OCI-LY7 (cell line): Measurements from ENCODE around the gene LIPT2. TPM values are rescaled to one million over a fixed set of nuclear protein-coding genes. Genes with fewer than 3 reads are reported as not detected.

Experiments
- BruUV-seq: library from RNA; stranded (reverse); fragments of 400-500 nt; replicated peaks from 2 replicates; lab custom pipeline; 2021; lab: Mats Ljungman, UMichigan
- CTCF ChIA-PET: fragments of 300-600 bp; sonication (Branson Sonifier 250); formaldehyde crosslinking; loops from one replicate; lab custom pipeline; 2022; ENCODE audit warnings: antibody characterized with exemption; ENCODE audit not compliant: unreplicated experiment; lab: Charles Lee
- POLR2A ChIA-PET: fragments of 300-600 bp; sonication (Branson Sonifier 250); formaldehyde crosslinking; loops from one replicate; lab custom pipeline; 2022; ENCODE audit warnings: antibody characterized with exemption; lab: Charles Lee
- DNase-seq: peaks from one replicate; pipeline ENCODE4 v3.0.0-alpha.2; 2015; ENCODE audit warnings: low spot score
- H2AFZ ChIP-seq: fragments of 200-600 bp; sonication (generic), shearing (Covaris generic); 2 replicates; pipeline ENCODE4 v1.6.1; 2014; ENCODE audit warnings: mild to moderate bottlenecking, antibody characterized with exemption, low read length, moderate library complexity
- H3K27ac ChIP-seq: fragments of 200-600 bp; sonication (generic); 2 replicates; pipeline ENCODE4 v1.5.1; 2014; ENCODE audit warnings: mixed run types, low read depth, mild to moderate bottlenecking, moderate library complexity, low read length, inconsistent platforms; ENCODE audit not compliant: poor library complexity, severe bottlenecking
- H3K36me3 ChIP-seq: fragments of 200-600 bp; sonication (generic); 2 replicates; pipeline ENCODE4 v1.6.1; 2014; ENCODE audit warnings: mild to moderate bottlenecking, antibody characterized with exemption, low read length, moderate library complexity, mixed read lengths; ENCODE audit not compliant: insufficient read depth
- H3K4me1 ChIP-seq: fragments of 200-600 bp; sonication (generic); 2 replicates; pipeline ENCODE4 v1.5.1; 2014; ENCODE audit warnings: mild to moderate bottlenecking, low read length; ENCODE audit not compliant: insufficient read depth, poor library complexity, severe bottlenecking
- H3K4me2 ChIP-seq: fragments of 200-600 bp; sonication (generic); 2 replicates; pipeline ENCODE4 v1.6.1; 2014; ENCODE audit warnings: mild to moderate bottlenecking, low read length
- H3K4me3 ChIP-seq: fragments of 200-600 bp; sonication (generic); 2 replicates; pipeline ENCODE4 v1.5.1; 2014; ENCODE audit warnings: mild to moderate bottlenecking, low read depth, low read length; ENCODE audit not compliant: poor library complexity, severe bottlenecking
- H3K79me2 ChIP-seq: fragments of 200-600 bp; sonication (generic); 2 replicates; pipeline ENCODE4 v1.6.1; 2016; ENCODE audit warnings: low read depth, mild to moderate bottlenecking, low read length, moderate library complexity, mixed read lengths; ENCODE audit not compliant: insufficient read depth
- H3K9me2 ChIP-seq: fragments of 200-600 bp; sonication (generic); 2 replicates; pipeline ENCODE4 v1.6.1; 2016; ENCODE audit warnings: mild to moderate bottlenecking, low read length, mixed read lengths; ENCODE audit not compliant: insufficient read depth
- H3K9me3 ChIP-seq: fragments of 200-600 bp; sonication (generic); 2 replicates; pipeline ENCODE4 v1.6.1; 2014; ENCODE audit warnings: mild to moderate bottlenecking, mixed run types, low read length, mixed read lengths
- H4K20me1 ChIP-seq: fragments of 200-600 bp; sonication (generic); 2 replicates; pipeline ENCODE4 v1.6.1; 2014; ENCODE audit warnings: mild to moderate bottlenecking, antibody characterized with exemption, low read length, moderate library complexity, mixed read lengths; ENCODE audit not compliant: insufficient read depth
- EZH2phosphoT487 ChIP-seq: fragments of 200-600 bp; sonication (generic); IDR thresholded peaks from 2 replicates; pipeline ENCODE4 v1.6.1; 2018; ENCODE audit warnings: low read depth, borderline replicate concordance, mild to moderate bottlenecking, mixed run types, antibody characterized with exemption, low read length, moderate library complexity, mixed read lengths
- intact Hi-C: fragments of 100-400 bp; cut with micrococcal nuclease; formaldehyde crosslinking; loops from one replicate; pipeline ENCODE4 v1.10.0; 2022; ENCODE audit not compliant: unreplicated experiment
- total RNA-seq, 2 experiments: library from RNA; depleted of rRNA in 1 of 2; stranded (reverse); fragments of >200 nt in 1 of 2; shearing (Covaris generic) in 1 of 2; gene quantifications; 2 replicates each; pipeline ENCODE4 v1.2.3, GENCODE V29; 2014 to 2022
- TF ChIP-seq, protein P1 (sequence below): fragments of 200-600 bp; sonication (generic); conservative IDR thresholded peaks from 2 replicates; pipeline ENCODE4 v1.5.1; 2014; ENCODE audit warnings: mild to moderate bottlenecking, antibody characterized with exemption, low read length, moderate library complexity, mixed read lengths

Gene LIPT2
- total RNA-seq, 2 experiments from 2014 or later, result 10.9 to 14.3 TPM

DNA sequence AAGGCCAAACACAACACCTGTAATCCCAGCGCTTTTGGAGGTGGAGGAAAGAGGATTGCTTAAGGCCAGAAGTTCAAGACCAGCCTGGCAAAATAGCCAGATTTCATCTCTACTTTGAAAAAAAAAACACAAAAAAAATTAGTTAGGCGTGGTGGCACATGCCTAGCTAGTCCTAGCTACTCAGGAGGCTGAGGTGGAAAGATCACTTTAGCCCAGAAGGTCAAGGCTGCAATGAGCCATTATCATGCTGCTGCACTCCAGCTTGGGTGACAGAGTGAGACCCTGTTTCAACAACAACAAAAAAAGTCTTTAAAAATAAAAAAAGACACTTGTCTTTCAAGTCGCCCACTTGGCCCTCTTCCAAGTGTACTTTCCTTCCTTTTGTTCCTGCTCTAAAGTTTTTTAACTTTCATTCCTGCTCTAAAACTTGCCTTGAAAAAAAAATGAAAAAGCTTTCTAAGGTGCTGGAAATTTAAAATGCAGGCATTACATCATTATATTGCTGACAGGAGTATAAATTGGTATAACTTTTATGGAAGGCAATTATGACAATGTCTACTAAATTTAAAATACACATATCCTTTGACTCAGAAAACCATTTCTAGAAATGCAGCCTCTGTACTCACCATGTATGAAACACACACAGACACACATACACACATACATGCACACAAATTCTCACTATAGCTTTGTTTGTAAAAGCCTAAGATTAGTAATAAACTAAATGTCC is 12.7 kb downstream of the LIPT2 start:
- Histone ChIP-seq H3K36me3 (no peaks in the 10 kb centered on the region), H3K4me3 (no peak overlapping the region), H2AFZ (no peak overlapping the region), H3K4me1 (no peaks in the 10 kb centered on the region), H3K4me2 (no peak overlapping the region), H3K27ac (no peak overlapping the region), H3K79me2 (no peaks in the 10 kb centered on the region), H3K9me2 (no peaks in the 10 kb centered on the region), H3K9me3 (no peaks in the 10 kb centered on the region), H4K20me1 (no peaks in the 10 kb centered on the region)
- DNase-seq, result no peak
- CTCF ChIA-PET, result no interaction called here
- BruUV-seq, result no TSS peak
- intact Hi-C loops, result no loop called here
- TF ChIP-seq EZH2phosphoT487, result no peak
- TF ChIP-seq, protein P1, sequence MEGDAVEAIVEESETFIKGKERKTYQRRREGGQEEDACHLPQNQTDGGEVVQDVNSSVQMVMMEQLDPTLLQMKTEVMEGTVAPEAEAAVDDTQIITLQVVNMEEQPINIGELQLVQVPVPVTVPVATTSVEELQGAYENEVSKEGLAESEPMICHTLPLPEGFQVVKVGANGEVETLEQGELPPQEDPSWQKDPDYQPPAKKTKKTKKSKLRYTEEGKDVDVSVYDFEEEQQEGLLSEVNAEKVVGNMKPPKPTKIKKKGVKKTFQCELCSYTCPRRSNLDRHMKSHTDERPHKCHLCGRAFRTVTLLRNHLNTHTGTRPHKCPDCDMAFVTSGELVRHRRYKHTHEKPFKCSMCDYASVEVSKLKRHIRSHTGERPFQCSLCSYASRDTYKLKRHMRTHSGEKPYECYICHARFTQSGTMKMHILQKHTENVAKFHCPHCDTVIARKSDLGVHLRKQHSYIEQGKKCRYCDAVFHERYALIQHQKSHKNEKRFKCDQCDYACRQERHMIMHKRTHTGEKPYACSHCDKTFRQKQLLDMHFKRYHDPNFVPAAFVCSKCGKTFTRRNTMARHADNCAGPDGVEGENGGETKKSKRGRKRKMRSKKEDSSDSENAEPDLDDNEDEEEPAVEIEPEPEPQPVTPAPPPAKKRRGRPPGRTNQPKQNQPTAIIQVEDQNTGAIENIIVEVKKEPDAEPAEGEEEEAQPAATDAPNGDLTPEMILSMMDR, result no peak
- POLR2A ChIA-PET, result interaction anchor here (0.6 kb wide), 1 partner anchor 9 kb away, joined by 3 read pairs; no protein-coding TSS in a partner anchor

GRCh38 chr11:74479732-74480123 is 13.8 kb downstream of the LIPT2 start:
- no peak for TF ChIP-seq EZH2phosphoT487
- TF ChIP-seq, protein P1, result no peak
- intact Hi-C loops, result no loop called here
- ChIA-PET POLR2A (interaction anchor here (1.0 kb wide), 1 partner anchor 13 kb away, joined by 3 read pairs; no protein-coding TSS in a partner anchor), CTCF (no interaction called here)
- Histone ChIP-seq H2AFZ (no peak overlapping the region), H3K4me2 (no peak overlapping the region), H3K27ac (no peak overlapping the region), H4K20me1 (no peaks in the 10 kb centered on the region), H3K36me3 (no peaks in the 10 kb centered on the region), H3K9me3 (no peaks in the 10 kb centered on the region), H3K4me1 (no peaks in the 10 kb centered on the region), H3K4me3 (no peak overlapping the region), H3K9me2 (no peaks in the 10 kb centered on the region), H3K79me2 (no peaks in the 10 kb centered on the region)
- BruUV-seq, result no TSS peak
- no peak for DNase-seq
